ENCODE results near the gene GTF2IRD1. TPM values are rescaled to one million over a fixed set of nuclear protein-coding genes. Genes with fewer than 3 reads are reported as not detected.

GTF2IRD1 gene
- total RNA-seq, 1 donor from 2014 or later, result 32.6 TPM

DNA sequence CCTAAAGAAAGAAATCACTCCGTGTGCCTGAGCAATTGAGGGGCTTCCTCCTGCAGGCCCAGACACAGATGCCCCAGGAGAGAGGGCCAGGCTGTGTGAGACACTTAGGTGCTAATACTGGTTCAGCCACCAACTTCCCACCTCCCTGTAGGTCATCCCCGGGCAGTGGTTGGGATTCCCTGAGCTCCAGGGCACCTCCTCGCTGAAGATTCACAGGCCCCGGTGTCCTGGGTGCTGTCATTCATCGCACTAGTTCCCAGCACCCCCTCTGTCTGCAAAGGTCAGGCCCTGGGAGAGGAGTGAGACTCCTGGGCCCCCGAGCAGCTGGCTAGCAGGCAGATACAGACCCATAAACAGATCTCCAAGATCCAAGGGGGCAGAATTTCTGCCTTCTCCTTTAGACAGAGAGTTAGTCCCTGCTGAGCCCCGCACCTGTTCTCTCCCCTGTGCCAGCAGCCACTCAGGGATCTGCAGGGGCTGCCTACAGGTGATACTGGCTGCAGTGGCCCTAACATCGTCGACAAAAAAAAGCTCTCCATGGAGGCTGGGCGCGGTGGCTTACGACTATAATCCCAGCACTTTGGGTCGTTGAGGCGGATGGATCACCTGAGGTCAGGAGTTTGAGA, 165.6 kb downstream of the GTF2IRD1 start:
- no peak overlapping the region for H3K27ac Mint-ChIP-seq (ENCODE audit: unreplicated experiment)
- H3K9me3 Mint-ChIP-seq (ENCODE audit: unreplicated experiment), result no peaks in the 10 kb centered on the region
- H3K36me3 Mint-ChIP-seq (ENCODE audit: low read depth, unreplicated experiment), result no peaks in the 10 kb centered on the region
- peaks cover 13% of the 10 kb centered on the region for H3K4me1 Mint-ChIP-seq (ENCODE audit: unreplicated experiment)
- TF ChIP-seq, protein P1, sequence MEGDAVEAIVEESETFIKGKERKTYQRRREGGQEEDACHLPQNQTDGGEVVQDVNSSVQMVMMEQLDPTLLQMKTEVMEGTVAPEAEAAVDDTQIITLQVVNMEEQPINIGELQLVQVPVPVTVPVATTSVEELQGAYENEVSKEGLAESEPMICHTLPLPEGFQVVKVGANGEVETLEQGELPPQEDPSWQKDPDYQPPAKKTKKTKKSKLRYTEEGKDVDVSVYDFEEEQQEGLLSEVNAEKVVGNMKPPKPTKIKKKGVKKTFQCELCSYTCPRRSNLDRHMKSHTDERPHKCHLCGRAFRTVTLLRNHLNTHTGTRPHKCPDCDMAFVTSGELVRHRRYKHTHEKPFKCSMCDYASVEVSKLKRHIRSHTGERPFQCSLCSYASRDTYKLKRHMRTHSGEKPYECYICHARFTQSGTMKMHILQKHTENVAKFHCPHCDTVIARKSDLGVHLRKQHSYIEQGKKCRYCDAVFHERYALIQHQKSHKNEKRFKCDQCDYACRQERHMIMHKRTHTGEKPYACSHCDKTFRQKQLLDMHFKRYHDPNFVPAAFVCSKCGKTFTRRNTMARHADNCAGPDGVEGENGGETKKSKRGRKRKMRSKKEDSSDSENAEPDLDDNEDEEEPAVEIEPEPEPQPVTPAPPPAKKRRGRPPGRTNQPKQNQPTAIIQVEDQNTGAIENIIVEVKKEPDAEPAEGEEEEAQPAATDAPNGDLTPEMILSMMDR (IDR thresholded peaks at IDR 0.05; ENCODE audit: unreplicated experiment), result no peak
- peaks cover 10% of the 10 kb centered on the region for H3K27me3 Mint-ChIP-seq (ENCODE audit: unreplicated experiment)
- DNase-seq (ENCODE audit: low spot score), result no peak
- H3K4me3 Mint-ChIP-seq (ENCODE audit: unreplicated experiment), result no peak overlapping the region

DNA sequence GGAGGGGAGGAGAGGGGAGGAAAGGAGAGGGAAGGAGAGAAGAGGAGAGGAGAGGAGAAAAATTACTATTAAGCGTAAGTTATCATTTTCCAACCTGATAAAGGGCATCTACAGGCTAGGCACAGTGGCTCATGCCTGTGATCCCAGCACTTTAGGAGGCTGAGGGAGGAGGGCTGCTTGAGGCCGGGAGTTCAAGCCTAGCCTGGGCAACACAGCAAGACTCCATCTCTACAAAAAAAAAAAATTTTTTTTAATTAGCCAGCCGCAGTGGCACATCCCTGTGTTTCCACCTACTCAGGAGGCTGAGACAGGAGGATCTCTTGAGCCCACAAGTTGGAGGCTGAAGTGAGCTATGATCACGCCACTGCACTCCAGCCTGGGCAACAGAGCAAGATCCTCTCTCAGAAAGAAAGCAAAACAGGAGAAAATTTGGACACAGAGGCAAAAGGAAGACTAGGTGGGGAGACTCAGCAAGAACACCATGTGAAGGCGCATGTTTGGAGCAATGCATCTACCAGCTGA, 168.6 kb downstream of the GTF2IRD1 start:
- Mint-ChIP-seq H3K9me3 (ENCODE audit: unreplicated experiment) (no peaks in the 10 kb centered on the region), H3K36me3 (ENCODE audit: low read depth, unreplicated experiment) (no peaks in the 10 kb centered on the region), H3K27me3 (ENCODE audit: unreplicated experiment) (peaks cover 9% of the 10 kb centered on the region), H3K4me1 (ENCODE audit: unreplicated experiment) (peaks cover 6% of the 10 kb centered on the region), H3K4me3 (ENCODE audit: unreplicated experiment) (no peak overlapping the region), H3K27ac (ENCODE audit: unreplicated experiment) (no peak overlapping the region)
- DNase-seq (ENCODE audit: low spot score), result no peak
- TF ChIP-seq, protein P1 (IDR thresholded peaks at IDR 0.05; ENCODE audit: unreplicated experiment), result no peak

DNA sequence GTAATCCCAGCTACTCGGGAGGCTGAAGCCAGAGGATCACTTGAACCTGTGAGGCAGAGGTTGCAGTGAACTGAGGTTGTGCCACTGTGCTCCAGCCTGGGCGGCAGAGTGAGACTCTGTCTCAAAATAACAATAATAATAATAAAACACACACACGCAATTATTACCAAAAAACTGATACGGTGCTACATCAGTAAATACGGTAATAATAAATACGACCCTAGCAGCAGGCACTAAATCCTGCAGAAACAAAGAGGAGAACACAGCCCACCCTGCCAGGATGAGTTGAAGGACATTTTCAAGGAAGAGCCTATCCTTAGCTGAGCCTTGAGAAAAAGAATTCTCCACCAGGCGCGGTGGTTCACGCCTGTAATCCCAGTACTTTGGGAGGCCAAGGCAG, 169.4 kb downstream of the GTF2IRD1 start:
- TF ChIP-seq, protein P1 (IDR thresholded peaks at IDR 0.05; ENCODE audit: unreplicated experiment), result no peak
- Mint-ChIP-seq H3K27me3 (ENCODE audit: unreplicated experiment) (peaks cover 6% of the 10 kb centered on the region), H3K27ac (ENCODE audit: unreplicated experiment) (no peak overlapping the region), H3K4me3 (ENCODE audit: unreplicated experiment) (no peak overlapping the region), H3K36me3 (ENCODE audit: low read depth, unreplicated experiment) (no peaks in the 10 kb centered on the region), H3K9me3 (ENCODE audit: unreplicated experiment) (no peaks in the 10 kb centered on the region), H3K4me1 (ENCODE audit: unreplicated experiment) (peaks cover 6% of the 10 kb centered on the region)
- no peak for DNase-seq (ENCODE audit: low spot score)

DNA sequence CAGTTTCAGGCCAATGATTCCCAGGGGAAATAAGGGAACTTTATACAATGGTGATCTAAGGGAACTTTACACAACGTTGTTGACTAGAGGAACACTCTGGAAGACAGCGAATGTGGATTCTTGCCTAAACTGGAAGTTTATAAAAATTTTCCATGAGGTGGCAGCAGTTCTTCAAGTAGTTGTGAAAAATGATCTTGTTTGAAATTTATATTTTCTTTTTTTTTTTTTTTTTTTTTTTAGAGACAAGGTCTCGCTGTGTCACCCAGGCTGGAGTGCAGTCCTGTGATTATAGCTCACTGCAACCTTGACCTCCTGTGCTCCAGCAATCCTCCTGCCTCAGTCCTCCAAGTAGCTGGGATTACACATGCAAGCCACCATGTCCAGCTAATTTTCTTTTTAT, 171.7 kb downstream of the GTF2IRD1 start:
- Mint-ChIP-seq H3K27ac (ENCODE audit: unreplicated experiment) (no peak overlapping the region), H3K4me1 (ENCODE audit: unreplicated experiment) (peaks cover 5% of the 10 kb centered on the region), H3K9me3 (ENCODE audit: unreplicated experiment) (no peaks in the 10 kb centered on the region), H3K27me3 (ENCODE audit: unreplicated experiment) (peaks cover 4% of the 10 kb centered on the region), H3K36me3 (ENCODE audit: low read depth, unreplicated experiment) (no peaks in the 10 kb centered on the region), H3K4me3 (ENCODE audit: unreplicated experiment) (no peak overlapping the region)
- TF ChIP-seq, protein P1 (IDR thresholded peaks at IDR 0.05; ENCODE audit: unreplicated experiment), result no peak
- no peak for DNase-seq (ENCODE audit: low spot score)

DNA sequence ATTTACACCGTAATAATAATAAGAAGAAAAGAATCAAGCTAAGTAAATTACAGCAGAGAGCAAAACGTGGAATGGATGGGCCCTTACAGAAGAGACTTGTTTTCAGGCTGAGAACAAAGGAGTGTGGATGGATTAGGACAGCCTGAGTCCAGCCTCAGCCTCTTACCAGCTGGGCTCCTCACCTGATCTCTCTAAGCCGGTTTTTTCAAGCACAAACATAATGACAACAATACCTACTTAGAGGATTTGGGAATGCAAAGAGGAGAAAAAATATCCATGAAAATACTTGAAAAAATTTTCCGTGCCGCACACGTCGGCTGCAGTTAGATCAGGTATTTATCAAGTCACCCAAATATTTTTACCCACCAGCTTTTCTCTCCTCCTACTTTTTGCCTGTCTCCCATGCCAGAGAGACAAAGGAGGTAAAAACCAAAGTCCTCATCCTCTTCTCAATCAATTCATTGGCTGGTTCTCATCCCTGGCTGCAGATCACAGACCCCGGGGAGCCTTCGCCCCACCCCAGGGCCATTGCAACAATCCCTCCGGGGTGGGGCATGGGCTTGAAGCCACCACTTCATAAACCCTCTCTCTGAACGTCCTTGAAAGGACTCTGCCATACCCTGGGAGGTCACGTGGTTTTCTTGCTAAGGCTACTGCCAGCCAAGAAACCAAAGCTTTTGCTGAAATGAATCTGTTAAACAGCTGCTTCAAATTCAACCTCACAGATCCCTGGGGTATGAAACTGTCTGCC, 174.1 kb downstream of the GTF2IRD1 start:
- Mint-ChIP-seq H3K4me1 (ENCODE audit: unreplicated experiment) (peaks cover 5% of the 10 kb centered on the region), H3K36me3 (ENCODE audit: low read depth, unreplicated experiment) (no peaks in the 10 kb centered on the region), H3K9me3 (ENCODE audit: unreplicated experiment) (no peaks in the 10 kb centered on the region), H3K27me3 (ENCODE audit: unreplicated experiment) (peaks cover 1% of the 10 kb centered on the region), H3K27ac (ENCODE audit: unreplicated experiment) (no peak overlapping the region), H3K4me3 (ENCODE audit: unreplicated experiment) (no peak overlapping the region)
- DNase-seq (ENCODE audit: low spot score), result no peak
- TF ChIP-seq, protein P1 (IDR thresholded peaks at IDR 0.05; ENCODE audit: unreplicated experiment), result no peak

Measured in endothelial cell (in vitro differentiated cells).